Measurements from ENCODE around the gene RAB13. TPM values are rescaled to one million over a fixed set of nuclear protein-coding genes. Genes with fewer than 3 reads are reported as not detected.
A peak's percentile ranks its signal among the peaks of the same experiment; 100 is the strongest.

Gene RAB13
- total and polyA plus RNA-seq, 2 of the 13 experiments (the other 11 are each of a cell fraction or from before 2014, with no cell fraction given), result 15.9 to 24.7 TPM

DNA sequence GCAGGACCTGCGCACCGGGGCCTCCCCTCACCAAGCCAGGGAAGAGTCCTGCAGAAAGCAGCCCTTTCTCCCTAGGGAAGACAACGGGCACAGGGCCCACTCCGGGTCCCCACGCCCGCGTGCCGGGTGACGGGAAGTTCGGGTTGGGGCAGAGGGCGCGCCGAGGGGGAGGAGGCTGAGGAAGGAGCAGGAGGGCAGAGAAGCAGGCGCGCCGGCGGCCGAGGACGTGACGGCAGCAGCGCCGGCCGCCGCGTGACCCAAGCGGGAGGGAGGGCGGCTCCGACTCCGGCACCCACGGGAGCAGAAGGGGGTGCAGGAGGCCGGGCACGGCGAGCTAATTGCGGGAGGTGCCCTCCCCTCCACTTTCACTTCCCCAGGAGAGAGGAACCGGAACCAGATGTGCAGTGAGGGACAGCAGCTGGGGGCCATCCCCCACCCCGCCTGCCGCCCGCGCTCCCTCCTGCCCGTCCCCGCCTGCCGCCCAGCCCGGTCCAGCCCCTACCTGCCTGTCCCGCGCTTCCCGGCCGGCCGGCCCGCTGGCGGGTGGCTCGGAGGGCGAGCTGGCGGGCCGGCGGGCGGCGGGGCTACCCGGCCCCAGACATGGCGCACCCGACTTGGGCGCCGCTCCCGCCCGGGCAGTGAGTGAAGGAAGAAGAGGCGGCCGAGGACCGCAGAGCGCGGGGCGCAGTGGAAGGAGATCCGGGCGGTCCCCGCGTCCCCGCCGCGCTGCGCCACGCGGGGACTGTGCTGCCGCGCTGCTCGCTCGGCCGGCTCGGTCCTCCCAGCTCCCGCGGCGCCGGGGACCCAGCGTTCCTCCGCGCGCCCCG, 40.1 kb downstream of the RAB13 start (continued):
- TF ChIP-seq HNRNPK (IDR thresholded peaks at IDR 0.05; ENCODE audit: low read depth, low read length, poor library complexity, severe bottlenecking), result peak; percentile 79
- peak; percentile 47; the same call in 1 of the 2 replicates for TF ChIP-seq ZSCAN31 (CRISPR knock-in tag; IDR thresholded peaks at IDR 0.05; ENCODE audit: low read depth)
- peak; percentile 63 for TF ChIP-seq TFE3 (CRISPR knock-in tag; IDR thresholded peaks at IDR 0.05)
- TF ChIP-seq, protein P1, sequence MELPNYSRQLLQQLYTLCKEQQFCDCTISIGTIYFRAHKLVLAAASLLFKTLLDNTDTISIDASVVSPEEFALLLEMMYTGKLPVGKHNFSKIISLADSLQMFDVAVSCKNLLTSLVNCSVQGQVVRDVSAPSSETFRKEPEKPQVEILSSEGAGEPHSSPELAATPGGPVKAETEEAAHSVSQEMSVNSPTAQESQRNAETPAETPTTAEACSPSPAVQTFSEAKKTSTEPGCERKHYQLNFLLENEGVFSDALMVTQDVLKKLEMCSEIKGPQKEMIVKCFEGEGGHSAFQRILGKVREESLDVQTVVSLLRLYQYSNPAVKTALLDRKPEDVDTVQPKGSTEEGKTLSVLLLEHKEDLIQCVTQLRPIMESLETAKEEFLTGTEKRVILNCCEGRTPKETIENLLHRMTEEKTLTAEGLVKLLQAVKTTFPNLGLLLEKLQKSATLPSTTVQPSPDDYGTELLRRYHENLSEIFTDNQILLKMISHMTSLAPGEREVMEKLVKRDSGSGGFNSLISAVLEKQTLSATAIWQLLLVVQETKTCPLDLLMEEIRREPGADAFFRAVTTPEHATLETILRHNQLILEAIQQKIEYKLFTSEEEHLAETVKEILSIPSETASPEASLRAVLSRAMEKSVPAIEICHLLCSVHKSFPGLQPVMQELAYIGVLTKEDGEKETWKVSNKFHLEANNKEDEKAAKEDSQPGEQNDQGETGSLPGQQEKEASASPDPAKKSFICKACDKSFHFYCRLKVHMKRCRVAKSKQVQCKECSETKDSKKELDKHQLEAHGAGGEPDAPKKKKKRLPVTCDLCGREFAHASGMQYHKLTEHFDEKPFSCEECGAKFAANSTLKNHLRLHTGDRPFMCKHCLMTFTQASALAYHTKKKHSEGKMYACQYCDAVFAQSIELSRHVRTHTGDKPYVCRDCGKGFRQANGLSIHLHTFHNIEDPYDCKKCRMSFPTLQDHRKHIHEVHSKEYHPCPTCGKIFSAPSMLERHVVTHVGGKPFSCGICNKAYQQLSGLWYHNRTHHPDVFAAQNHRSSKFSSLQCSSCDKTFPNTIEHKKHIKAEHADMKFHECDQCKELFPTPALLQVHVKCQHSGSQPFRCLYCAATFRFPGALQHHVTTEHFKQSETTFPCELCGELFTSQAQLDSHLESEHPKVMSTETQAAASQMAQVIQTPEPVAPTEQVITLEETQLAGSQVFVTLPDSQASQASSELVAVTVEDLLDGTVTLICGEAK (IDR thresholded peaks at IDR 0.05), result no peak
- TF ChIP-seq, protein P1 (CRISPR knock-in tag; IDR thresholded peaks at IDR 0.05), result peak; percentile 43; the same call in 1 of the 2 replicates
- TF ChIP-seq KMT2B (CRISPR knock-in tag; IDR thresholded peaks at IDR 0.05), result peak; percentile 30; the same call in 1 of the 2 replicates
- no peak for TF ChIP-seq SOX6 (IDR thresholded peaks at IDR 0.05)
- TF ChIP-seq SOX6 (CRISPR knock-in tag; IDR thresholded peaks at IDR 0.05), result peak; percentile 37
- TF ChIP-seq SIX1 (CRISPR knock-in tag; IDR thresholded peaks at IDR 0.05; ENCODE audit: borderline replicate concordance), result no peak
- TF ChIP-seq ZBTB43 (CRISPR knock-in tag; conservative IDR thresholded peaks at IDR 0.05), result no peak
- TF ChIP-seq, protein P2, sequence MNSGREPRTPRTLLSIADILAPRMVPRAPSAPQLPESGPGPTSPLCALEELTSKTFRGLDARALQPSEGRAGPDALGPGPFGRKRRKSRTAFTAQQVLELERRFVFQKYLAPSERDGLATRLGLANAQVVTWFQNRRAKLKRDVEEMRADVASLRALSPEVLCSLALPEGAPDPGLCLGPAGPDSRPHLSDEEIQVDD (CRISPR knock-in tag; IDR thresholded peaks at IDR 0.05; ENCODE audit: borderline replicate concordance), result 0 out of 2 replicates have a peak, but pooled peaks have one; percentile 41
- no peak for TF ChIP-seq PLRG1 (conservative IDR thresholded peaks at IDR 0.05)
- TF ChIP-seq, protein P3, sequence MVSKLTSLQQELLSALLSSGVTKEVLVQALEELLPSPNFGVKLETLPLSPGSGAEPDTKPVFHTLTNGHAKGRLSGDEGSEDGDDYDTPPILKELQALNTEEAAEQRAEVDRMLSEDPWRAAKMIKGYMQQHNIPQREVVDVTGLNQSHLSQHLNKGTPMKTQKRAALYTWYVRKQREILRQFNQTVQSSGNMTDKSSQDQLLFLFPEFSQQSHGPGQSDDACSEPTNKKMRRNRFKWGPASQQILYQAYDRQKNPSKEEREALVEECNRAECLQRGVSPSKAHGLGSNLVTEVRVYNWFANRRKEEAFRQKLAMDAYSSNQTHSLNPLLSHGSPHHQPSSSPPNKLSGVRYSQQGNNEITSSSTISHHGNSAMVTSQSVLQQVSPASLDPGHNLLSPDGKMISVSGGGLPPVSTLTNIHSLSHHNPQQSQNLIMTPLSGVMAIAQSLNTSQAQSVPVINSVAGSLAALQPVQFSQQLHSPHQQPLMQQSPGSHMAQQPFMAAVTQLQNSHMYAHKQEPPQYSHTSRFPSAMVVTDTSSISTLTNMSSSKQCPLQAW (CRISPR knock-in tag; IDR thresholded peaks at IDR 0.05), result peak; percentile 63; the same call in 1 of the 2 replicates
- TF ChIP-seq ZNF501 (CRISPR knock-in tag; IDR thresholded peaks at IDR 0.05), result peak; percentile 83
